ENCODE results near the gene TM4SF4. TPM values are rescaled to one million over a fixed set of nuclear protein-coding genes. Genes with fewer than 3 reads are reported as not detected.

Gene TM4SF4
- total RNA-seq, 1 donor from 2014 or later = not detected

GRCh38 chr3:149536429-149536828, 61.9 kb downstream of the TM4SF4 start:
- Histone ChIP-seq H3K79me2 (ENCODE audit: low read depth) (no peaks in the 10 kb centered on the region), H3K36me3 (no peaks in the 10 kb centered on the region), H2AFZ (replicated peaks) (no peak overlapping the region), H3K9ac (no peak overlapping the region), H3K4me3 (peak overlapping the region; percentile 9), H3K9me3 (ENCODE audit: low read depth) (no peaks in the 10 kb centered on the region), H3K27ac (no peak overlapping the region), H4K20me1 (ENCODE audit: low read depth) (no peaks in the 10 kb centered on the region), H3F3A (ENCODE audit: low read depth) (peaks cover 16% of the 10 kb centered on the region), H3K27me3 (no peaks in the 10 kb centered on the region), H3K4me1 (peaks cover 28% of the 10 kb centered on the region), H3K4me2 (peak overlapping the region; percentile 64)
- no peaks in the 10 kb centered on the region for H3K9me3 Mint-ChIP-seq
- DNase-seq (ENCODE audit: low spot score) = peak; percentile 81
- H3K4me1 Mint-ChIP-seq = peaks cover 78% of the 10 kb centered on the region
- peak overlapping the region; percentile 71 for H3K4me3 Mint-ChIP-seq
- H3K36me3 Mint-ChIP-seq = peaks cover 3% of the 10 kb centered on the region
- TF ChIP-seq EZH2phosphoT487 (IDR thresholded peaks at IDR 0.05) (no peak), CTCF (IDR thresholded peaks at IDR 0.05) (no peak), EZH2 (IDR thresholded peaks at IDR 0.05) (no peak)
- no peaks in the 10 kb centered on the region for H3K27me3 Mint-ChIP-seq (ENCODE audit: insufficient read depth, low read depth)
- peak overlapping the region; percentile 86 for H3K27ac Mint-ChIP-seq

GRCh38 chr3:149538371-149538770, 63.9 kb downstream of the TM4SF4 start:
- peaks cover 34% of the 10 kb centered on the region for H3K4me1 ChIP-seq

GRCh38 chr3:149541091-149541491, 66.6 kb downstream of the TM4SF4 start:
- no peaks in the 10 kb centered on the region for H3K27me3 ChIP-seq
- no peak overlapping the region for H3K9ac ChIP-seq
- no peak overlapping the region for H3K4me3 ChIP-seq
- H3K9me3 Mint-ChIP-seq = no peaks in the 10 kb centered on the region
- H3K79me2 ChIP-seq (ENCODE audit: low read depth) = no peaks in the 10 kb centered on the region
- H3K9me3 ChIP-seq (ENCODE audit: low read depth) = no peaks in the 10 kb centered on the region
- H3K27ac ChIP-seq = no peak overlapping the region
- H2AFZ ChIP-seq (replicated peaks) = no peak overlapping the region
- no peak overlapping the region for H3K4me2 ChIP-seq
- H3K4me3 Mint-ChIP-seq = no peak overlapping the region
- H3K4me1 Mint-ChIP-seq = peaks cover 43% of the 10 kb centered on the region
- H3K36me3 Mint-ChIP-seq = peaks cover 18% of the 10 kb centered on the region
- H3K36me3 ChIP-seq = no peaks in the 10 kb centered on the region
- H4K20me1 ChIP-seq (ENCODE audit: low read depth) = no peaks in the 10 kb centered on the region
- no peak for TF ChIP-seq EZH2 (IDR thresholded peaks at IDR 0.05)
- TF ChIP-seq EZH2phosphoT487 (IDR thresholded peaks at IDR 0.05) = no peak
- no peak for TF ChIP-seq CTCF (IDR thresholded peaks at IDR 0.05)
- H3F3A ChIP-seq (ENCODE audit: low read depth) = peaks cover 2% of the 10 kb centered on the region
- H3K4me1 ChIP-seq = peaks cover 22% of the 10 kb centered on the region
- no peak for DNase-seq (ENCODE audit: low spot score)
- H3K27ac Mint-ChIP-seq = no peak overlapping the region
- no peaks in the 10 kb centered on the region for H3K27me3 Mint-ChIP-seq (ENCODE audit: insufficient read depth, low read depth)

More at GRCh38 chr3:149538371-149538770, 63.9 kb downstream of the TM4SF4 start:
- H3K36me3 ChIP-seq = no peaks in the 10 kb centered on the region
- no peaks in the 10 kb centered on the region for H4K20me1 ChIP-seq (ENCODE audit: low read depth)
- H3K4me1 Mint-ChIP-seq = peaks cover 67% of the 10 kb centered on the region
- no peak overlapping the region for H3K4me2 ChIP-seq
- no peak overlapping the region for H3K27ac ChIP-seq
- H3K27ac Mint-ChIP-seq = no peak overlapping the region
- TF ChIP-seq EZH2 (IDR thresholded peaks at IDR 0.05) (no peak), CTCF (IDR thresholded peaks at IDR 0.05) (no peak), EZH2phosphoT487 (IDR thresholded peaks at IDR 0.05) (no peak)
- H3K9me3 ChIP-seq (ENCODE audit: low read depth) = no peaks in the 10 kb centered on the region
- H3K9ac ChIP-seq = no peak overlapping the region
- no peaks in the 10 kb centered on the region for H3K27me3 Mint-ChIP-seq (ENCODE audit: insufficient read depth, low read depth)
- no peak overlapping the region for H3K4me3 ChIP-seq
- H3K27me3 ChIP-seq = no peaks in the 10 kb centered on the region
- peaks cover 16% of the 10 kb centered on the region for H3F3A ChIP-seq (ENCODE audit: low read depth)
- DNase-seq (ENCODE audit: low spot score) = no peak
- no peaks in the 10 kb centered on the region for H3K9me3 Mint-ChIP-seq
- no peaks in the 10 kb centered on the region for H3K79me2 ChIP-seq (ENCODE audit: low read depth)
- no peak overlapping the region for H3K4me3 Mint-ChIP-seq
- H2AFZ ChIP-seq (replicated peaks) = no peak overlapping the region
- H3K36me3 Mint-ChIP-seq = peaks cover 16% of the 10 kb centered on the region
